Measurements from ENCODE around the gene GPATCH4. TPM values are rescaled to one million over a fixed set of nuclear protein-coding genes. Genes with fewer than 3 reads are reported as not detected.

The GPATCH4 gene
- total RNA-seq, 1 experiment from 2014 or later, result 71.7 TPM

DNA sequence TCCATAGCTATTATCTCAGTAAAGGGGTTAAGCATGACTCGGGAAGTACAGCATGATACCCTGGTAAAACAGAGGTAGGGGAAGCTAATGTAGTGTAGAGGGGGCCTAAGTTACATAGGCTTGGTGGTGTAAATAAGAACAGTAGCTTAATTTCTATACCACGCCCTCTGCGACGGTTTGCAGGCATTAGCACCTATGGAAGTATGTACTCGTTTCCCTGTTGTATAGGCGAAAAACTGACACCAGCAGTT lies 10.2 kb downstream of the GPATCH4 start:
- no peaks in the 10 kb centered on the region for H3K27me3 Mint-ChIP-seq (ENCODE audit: low read depth)
- H3K4me1 ChIP-seq (ENCODE audit: insufficient read depth, low read length), result no peaks in the 10 kb centered on the region
- no peak overlapping the region for H2BK15ac ChIP-seq (ENCODE audit: low read depth, low read length)
- no peak overlapping the region for H2BK120ac ChIP-seq (ENCODE audit: low read depth, low read length, poor library complexity, severe bottlenecking)
- H4K8ac ChIP-seq (replicated peaks; ENCODE audit: insufficient read length, low read depth, low read length), result no peak overlapping the region
- H3K18ac ChIP-seq (ENCODE audit: insufficient read length, low read depth, low read length), result no peak overlapping the region
- H3T11ph ChIP-seq (ENCODE audit: low read length), result no peak overlapping the region
- H2BK20ac ChIP-seq (ENCODE audit: low read depth, low read length, poor library complexity, severe bottlenecking), result no peak overlapping the region
- H3K9ac ChIP-seq (ENCODE audit: extremely low read depth, insufficient read length, low read length), result peak overlapping the region; percentile 60
- H4K91ac ChIP-seq (ENCODE audit: insufficient read length, low read depth, low read length), result no peak overlapping the region
- no peak overlapping the region for H3K56ac ChIP-seq (ENCODE audit: insufficient read length, low read depth, low read length)
- peaks cover 16 to 17% of the 10 kb centered on the region in 2 experiments for H3K4me1 Mint-ChIP-seq
- no peak overlapping the region for H2BK5ac ChIP-seq (ENCODE audit: insufficient read length, low read length)
- no peak overlapping the region for H3K4ac ChIP-seq (ENCODE audit: low read depth, low read length)
- H3K14ac ChIP-seq (ENCODE audit: insufficient read depth, low read length), result no peak overlapping the region
- peak overlapping the region; percentile 74 for H3K4me2 ChIP-seq (ENCODE audit: insufficient read depth, insufficient read length, low read length)
- peaks cover 3% of the 10 kb centered on the region for H3K23me2 ChIP-seq (ENCODE audit: insufficient read length, low read depth, low read length, poor library complexity, severe bottlenecking)
- H3K4me3 Mint-ChIP-seq, result peak overlapping the region; percentile 79 to 88
- H3K9me3 Mint-ChIP-seq, result no peaks in the 10 kb centered on the region
- H4K5ac ChIP-seq (ENCODE audit: insufficient read length, low read depth, low read length), result no peak overlapping the region
- H3K27ac ChIP-seq (ENCODE audit: insufficient read length, low read depth, low read length), result peak overlapping the region; percentile 20
- peak overlapping the region; percentile 80 to 95 (median 94); a peak in 6 of 7 replicates for H3K27ac Mint-ChIP-seq
- H2AFZ ChIP-seq (ENCODE audit: low read length), result no peak overlapping the region
- H3K36me3 Mint-ChIP-seq (ENCODE audit: insufficient read depth in 1 of 3, low read depth in 3 of 3), result peaks cover 15 to 38% (median 28%) of the 10 kb centered on the region in 3 experiments; a peak in 6 of 7 replicates
- H2BK12ac ChIP-seq (ENCODE audit: insufficient read length, low read depth, low read length), result no peak overlapping the region
- no peaks in the 10 kb centered on the region for H3K27me3 ChIP-seq (ENCODE audit: insufficient read depth, low read length)
- no CpG with 5 or more reads among the region's 6 CpGs for WGBS (ENCODE audit: extremely low coverage, insufficient read length, low lambda C conversion rate)
- no peak for DNase-seq
- H3K79me1 ChIP-seq (ENCODE audit: insufficient read depth, low read depth, low read length, poor library complexity, severe bottlenecking), result no peaks in the 10 kb centered on the region
- H3K79me2 ChIP-seq (ENCODE audit: insufficient read depth, low read length), result no peaks in the 10 kb centered on the region
- peaks cover 2% of the 10 kb centered on the region for H4K20me1 ChIP-seq (ENCODE audit: control insufficient read depth, insufficient read depth, insufficient read length)
- H3K9me3 ChIP-seq (ENCODE audit: control insufficient read depth, low read depth, low read length), result no peaks in the 10 kb centered on the region
- TF ChIP-seq, protein P1, sequence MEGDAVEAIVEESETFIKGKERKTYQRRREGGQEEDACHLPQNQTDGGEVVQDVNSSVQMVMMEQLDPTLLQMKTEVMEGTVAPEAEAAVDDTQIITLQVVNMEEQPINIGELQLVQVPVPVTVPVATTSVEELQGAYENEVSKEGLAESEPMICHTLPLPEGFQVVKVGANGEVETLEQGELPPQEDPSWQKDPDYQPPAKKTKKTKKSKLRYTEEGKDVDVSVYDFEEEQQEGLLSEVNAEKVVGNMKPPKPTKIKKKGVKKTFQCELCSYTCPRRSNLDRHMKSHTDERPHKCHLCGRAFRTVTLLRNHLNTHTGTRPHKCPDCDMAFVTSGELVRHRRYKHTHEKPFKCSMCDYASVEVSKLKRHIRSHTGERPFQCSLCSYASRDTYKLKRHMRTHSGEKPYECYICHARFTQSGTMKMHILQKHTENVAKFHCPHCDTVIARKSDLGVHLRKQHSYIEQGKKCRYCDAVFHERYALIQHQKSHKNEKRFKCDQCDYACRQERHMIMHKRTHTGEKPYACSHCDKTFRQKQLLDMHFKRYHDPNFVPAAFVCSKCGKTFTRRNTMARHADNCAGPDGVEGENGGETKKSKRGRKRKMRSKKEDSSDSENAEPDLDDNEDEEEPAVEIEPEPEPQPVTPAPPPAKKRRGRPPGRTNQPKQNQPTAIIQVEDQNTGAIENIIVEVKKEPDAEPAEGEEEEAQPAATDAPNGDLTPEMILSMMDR (conservative IDR thresholded peaks at IDR 0.05), result no peak
- no peak overlapping the region for H2AK5ac ChIP-seq (ENCODE audit: insufficient read length, low read length)
- no peak overlapping the region for H3K23ac ChIP-seq (ENCODE audit: insufficient read length, low read depth, low read length)
